Activated CD8-positive, alpha-beta memory T cell treated with anti-CD3 and anti-CD28 coated beads for 24 hours (primary cell): ENCODE measurements around the gene SAPCD1.
"Not testable (repeated sequence)": the region's sequence is repeated elsewhere in the genome, so short reads cannot be mapped to it uniquely, and the experiment has no call there.

Source experiments
- DNase-seq: peaks from one replicate; pipeline ENCODE4 v3.0.0-alpha.2; 2020

The SAPCD1 gene

GRCh38 chr6:31805939-31806469, 43.5 kb downstream of the SAPCD1 start:
- DNase-seq = peak; percentile 68

- peak; percentile 98 for DNase-seq
These were observed 44.2 kb downstream of the SAPCD1 start, which contains the start of gene LSM2 for GRCh38 chr6:31806470-31807272. LSM2 (minus strand) TSS chr6:31806966; CDS start chr6:31806757, 209 bp downstream.

GRCh38 chr6:31808599-31808998, 46.1 kb downstream of the SAPCD1 start:
- DNase-seq = not testable (repeated sequence)

- no peak for DNase-seq
These were observed 49.2 kb downstream of the SAPCD1 start for GRCh38 chr6:31811645-31812044.

- no peak for DNase-seq
These were observed 51.0 kb downstream of the SAPCD1 start for GRCh38 chr6:31813465-31813849.
